Neural cell (in vitro differentiated cells): ENCODE data around the gene C11orf97.

Experiments
- EP300 ChIP-seq: fragments of 450-650 bp; conservative IDR thresholded peaks from 2 replicates; pipeline ENCODE4 v1.6.1; 2014; ENCODE audit warnings: antibody characterized with exemption, mild to moderate bottlenecking, moderate library complexity; ENCODE audit not compliant: poor library complexity, severe bottlenecking
- EZH2 ChIP-seq: fragments of 200-600, 300-800 bp; shearing (Covaris generic), sonication (generic); IDR thresholded peaks from 2 replicates; pipeline ENCODE4 v1.6.1; 2014; ENCODE audit warnings: antibody characterized with exemption, low read length, borderline replicate concordance, mild to moderate bottlenecking; ENCODE audit not compliant: insufficient read depth, poor library complexity, severe bottlenecking
- POLR2AphosphoS5 ChIP-seq: IDR thresholded peaks from 2 replicates; pipeline ENCODE4 v1.6.1; 2012
- SMC3 ChIP-seq: fragments of 450-650 bp; conservative IDR thresholded peaks from 2 replicates; pipeline ENCODE4 v1.6.1; 2014; ENCODE audit warnings: antibody characterized with exemption, mild to moderate bottlenecking, moderate library complexity; ENCODE audit not compliant: poor library complexity
- TAF1 ChIP-seq: IDR thresholded peaks from 2 replicates; pipeline ENCODE4 v1.6.1; 2012; ENCODE audit warnings: low read depth
- TF ChIP-seq, protein P1 (sequence below): fragments of 450-650 bp; IDR thresholded peaks from 2 replicates; pipeline ENCODE4 v1.5.1; 2014; ENCODE audit warnings: antibody characterized with exemption, mild to moderate bottlenecking, moderate library complexity; ENCODE audit not compliant: poor library complexity, severe bottlenecking
- TF ChIP-seq, protein P2 (sequence below): IDR thresholded peaks from 2 replicates; pipeline ENCODE4 v1.6.1; 2012; ENCODE audit warnings: borderline replicate concordance

DNA sequence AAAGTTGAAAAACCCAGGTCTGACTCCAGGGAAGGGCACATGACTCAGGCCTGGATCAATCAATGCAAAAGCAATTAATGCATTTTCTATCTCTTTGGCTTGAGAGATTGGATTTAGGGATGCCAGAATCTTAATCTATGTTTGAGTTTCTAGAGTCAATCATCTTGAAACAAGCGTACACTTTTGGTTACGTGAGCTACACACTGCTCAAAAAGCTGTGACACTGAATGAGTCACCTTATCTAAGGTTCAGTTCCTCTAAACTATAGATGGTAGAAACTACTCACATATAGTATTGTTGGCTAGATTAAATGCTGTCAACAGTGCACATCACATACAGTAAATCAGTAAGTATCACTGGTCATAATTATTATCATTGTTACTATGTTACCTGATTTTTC lies 42.8 kb upstream of the C11orf97 start:
- no peak for TF ChIP-seq TAF1
- TF ChIP-seq, protein P1, sequence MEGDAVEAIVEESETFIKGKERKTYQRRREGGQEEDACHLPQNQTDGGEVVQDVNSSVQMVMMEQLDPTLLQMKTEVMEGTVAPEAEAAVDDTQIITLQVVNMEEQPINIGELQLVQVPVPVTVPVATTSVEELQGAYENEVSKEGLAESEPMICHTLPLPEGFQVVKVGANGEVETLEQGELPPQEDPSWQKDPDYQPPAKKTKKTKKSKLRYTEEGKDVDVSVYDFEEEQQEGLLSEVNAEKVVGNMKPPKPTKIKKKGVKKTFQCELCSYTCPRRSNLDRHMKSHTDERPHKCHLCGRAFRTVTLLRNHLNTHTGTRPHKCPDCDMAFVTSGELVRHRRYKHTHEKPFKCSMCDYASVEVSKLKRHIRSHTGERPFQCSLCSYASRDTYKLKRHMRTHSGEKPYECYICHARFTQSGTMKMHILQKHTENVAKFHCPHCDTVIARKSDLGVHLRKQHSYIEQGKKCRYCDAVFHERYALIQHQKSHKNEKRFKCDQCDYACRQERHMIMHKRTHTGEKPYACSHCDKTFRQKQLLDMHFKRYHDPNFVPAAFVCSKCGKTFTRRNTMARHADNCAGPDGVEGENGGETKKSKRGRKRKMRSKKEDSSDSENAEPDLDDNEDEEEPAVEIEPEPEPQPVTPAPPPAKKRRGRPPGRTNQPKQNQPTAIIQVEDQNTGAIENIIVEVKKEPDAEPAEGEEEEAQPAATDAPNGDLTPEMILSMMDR: no peak
- TF ChIP-seq EP300: no peak
- no peak for TF ChIP-seq SMC3
- TF ChIP-seq, protein P2, sequence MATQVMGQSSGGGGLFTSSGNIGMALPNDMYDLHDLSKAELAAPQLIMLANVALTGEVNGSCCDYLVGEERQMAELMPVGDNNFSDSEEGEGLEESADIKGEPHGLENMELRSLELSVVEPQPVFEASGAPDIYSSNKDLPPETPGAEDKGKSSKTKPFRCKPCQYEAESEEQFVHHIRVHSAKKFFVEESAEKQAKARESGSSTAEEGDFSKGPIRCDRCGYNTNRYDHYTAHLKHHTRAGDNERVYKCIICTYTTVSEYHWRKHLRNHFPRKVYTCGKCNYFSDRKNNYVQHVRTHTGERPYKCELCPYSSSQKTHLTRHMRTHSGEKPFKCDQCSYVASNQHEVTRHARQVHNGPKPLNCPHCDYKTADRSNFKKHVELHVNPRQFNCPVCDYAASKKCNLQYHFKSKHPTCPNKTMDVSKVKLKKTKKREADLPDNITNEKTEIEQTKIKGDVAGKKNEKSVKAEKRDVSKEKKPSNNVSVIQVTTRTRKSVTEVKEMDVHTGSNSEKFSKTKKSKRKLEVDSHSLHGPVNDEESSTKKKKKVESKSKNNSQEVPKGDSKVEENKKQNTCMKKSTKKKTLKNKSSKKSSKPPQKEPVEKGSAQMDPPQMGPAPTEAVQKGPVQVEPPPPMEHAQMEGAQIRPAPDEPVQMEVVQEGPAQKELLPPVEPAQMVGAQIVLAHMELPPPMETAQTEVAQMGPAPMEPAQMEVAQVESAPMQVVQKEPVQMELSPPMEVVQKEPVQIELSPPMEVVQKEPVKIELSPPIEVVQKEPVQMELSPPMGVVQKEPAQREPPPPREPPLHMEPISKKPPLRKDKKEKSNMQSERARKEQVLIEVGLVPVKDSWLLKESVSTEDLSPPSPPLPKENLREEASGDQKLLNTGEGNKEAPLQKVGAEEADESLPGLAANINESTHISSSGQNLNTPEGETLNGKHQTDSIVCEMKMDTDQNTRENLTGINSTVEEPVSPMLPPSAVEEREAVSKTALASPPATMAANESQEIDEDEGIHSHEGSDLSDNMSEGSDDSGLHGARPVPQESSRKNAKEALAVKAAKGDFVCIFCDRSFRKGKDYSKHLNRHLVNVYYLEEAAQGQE: no peak
- TF ChIP-seq POLR2AphosphoS5: no peak
- no peak for TF ChIP-seq EZH2
